Measurements from ENCODE around the gene KMO. TPM values are rescaled to one million over a fixed set of nuclear protein-coding genes. Genes with fewer than 3 reads are reported as not detected.

The KMO gene
- total RNA-seq, 1 donor from 2014 or later: 0.50 TPM

GRCh38 chr1:241557551-241558193, 25.5 kb downstream of the KMO start:
- no peak overlapping the region for H3K27ac ChIP-seq (ENCODE audit: low read depth, low read length)
- H3K4me3 ChIP-seq (ENCODE audit: insufficient read depth, low read depth, low read length): no peak overlapping the region
- Mint-ChIP-seq H3K9me3 (ENCODE audit: unreplicated experiment) (no peaks in the 10 kb centered on the region), H3K27ac (ENCODE audit: unreplicated experiment) (no peak overlapping the region), H3K27me3 (ENCODE audit: low read depth, unreplicated experiment) (peaks cover 2% of the 10 kb centered on the region), H3K36me3 (ENCODE audit: low read depth, unreplicated experiment) (no peaks in the 10 kb centered on the region), H3K4me1 (ENCODE audit: low read depth, unreplicated experiment) (peaks cover 8% of the 10 kb centered on the region), H3K4me3 (ENCODE audit: unreplicated experiment) (no peak overlapping the region)
- no peaks in the 10 kb centered on the region for H3K4me1 ChIP-seq (ENCODE audit: insufficient read depth, low read length)
- no peaks in the 10 kb centered on the region for H3K27me3 ChIP-seq (ENCODE audit: insufficient read depth, low read length)
- H3K36me3 ChIP-seq (ENCODE audit: insufficient read depth, low read length): no peaks in the 10 kb centered on the region
- no peaks in the 10 kb centered on the region for H3K9me3 ChIP-seq (ENCODE audit: insufficient read depth, low read depth, low read length)
- H3K4me2 ChIP-seq (ENCODE audit: low read length): no peak overlapping the region
- DNase-seq (ENCODE audit: low read depth): no peak
- TF ChIP-seq, protein P1, sequence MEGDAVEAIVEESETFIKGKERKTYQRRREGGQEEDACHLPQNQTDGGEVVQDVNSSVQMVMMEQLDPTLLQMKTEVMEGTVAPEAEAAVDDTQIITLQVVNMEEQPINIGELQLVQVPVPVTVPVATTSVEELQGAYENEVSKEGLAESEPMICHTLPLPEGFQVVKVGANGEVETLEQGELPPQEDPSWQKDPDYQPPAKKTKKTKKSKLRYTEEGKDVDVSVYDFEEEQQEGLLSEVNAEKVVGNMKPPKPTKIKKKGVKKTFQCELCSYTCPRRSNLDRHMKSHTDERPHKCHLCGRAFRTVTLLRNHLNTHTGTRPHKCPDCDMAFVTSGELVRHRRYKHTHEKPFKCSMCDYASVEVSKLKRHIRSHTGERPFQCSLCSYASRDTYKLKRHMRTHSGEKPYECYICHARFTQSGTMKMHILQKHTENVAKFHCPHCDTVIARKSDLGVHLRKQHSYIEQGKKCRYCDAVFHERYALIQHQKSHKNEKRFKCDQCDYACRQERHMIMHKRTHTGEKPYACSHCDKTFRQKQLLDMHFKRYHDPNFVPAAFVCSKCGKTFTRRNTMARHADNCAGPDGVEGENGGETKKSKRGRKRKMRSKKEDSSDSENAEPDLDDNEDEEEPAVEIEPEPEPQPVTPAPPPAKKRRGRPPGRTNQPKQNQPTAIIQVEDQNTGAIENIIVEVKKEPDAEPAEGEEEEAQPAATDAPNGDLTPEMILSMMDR (IDR thresholded peaks at IDR 0.05; ENCODE audit: insufficient read depth, low read depth, low read length): no peak
- TF ChIP-seq EZH2 (IDR thresholded peaks at IDR 0.05; ENCODE audit: insufficient read depth, low read length): no peak
- no peaks in the 10 kb centered on the region for H3K79me2 ChIP-seq (ENCODE audit: insufficient read depth, low read length)
- H2AFZ ChIP-seq (ENCODE audit: low read depth, low read length): no peak overlapping the region
- no peaks in the 10 kb centered on the region for H4K20me1 ChIP-seq (ENCODE audit: insufficient read depth, low read length)
- FAIRE-seq: no peak
- no peak overlapping the region for H3K9ac ChIP-seq (ENCODE audit: low read length)

DNA sequence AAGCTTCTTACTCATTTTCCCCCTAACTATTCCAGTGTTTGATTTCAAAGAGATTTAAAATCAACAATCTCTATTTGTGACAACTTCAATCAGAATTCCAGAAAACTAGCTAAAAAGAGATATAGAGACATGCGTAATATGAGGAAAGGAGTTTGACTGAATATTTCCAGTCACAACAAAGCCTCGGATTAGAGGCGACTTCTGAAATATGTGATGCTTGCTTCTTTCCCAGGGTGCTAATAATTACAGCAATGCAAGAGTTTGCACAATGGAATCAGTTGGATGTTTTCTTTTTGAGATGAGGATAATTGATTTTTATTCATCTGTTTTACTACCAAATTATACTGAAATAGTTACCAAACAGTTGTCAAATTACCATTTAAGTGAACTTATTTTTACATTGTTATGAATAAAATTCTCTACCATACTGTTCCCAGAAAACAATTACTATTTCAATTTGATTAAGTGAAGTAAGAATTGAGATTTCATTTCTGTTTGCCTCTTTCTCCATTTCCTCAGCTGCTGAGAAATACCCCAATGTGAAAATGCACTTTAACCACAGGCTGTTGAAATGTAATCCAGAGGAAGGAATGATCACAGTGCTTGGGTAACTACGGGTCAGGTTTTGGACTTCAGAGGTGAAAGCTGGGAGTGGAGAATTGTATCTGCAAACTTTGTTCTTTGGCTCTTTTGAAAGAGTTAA, 28.1 kb downstream of the KMO start:
- no peak overlapping the region for H3K4me3 ChIP-seq (ENCODE audit: insufficient read depth, low read depth, low read length)
- H3K9ac ChIP-seq (ENCODE audit: low read length): no peak overlapping the region
- FAIRE-seq: no peak
- H3K4me1 ChIP-seq (ENCODE audit: insufficient read depth, low read length): no peaks in the 10 kb centered on the region
- no peaks in the 10 kb centered on the region for H3K36me3 ChIP-seq (ENCODE audit: insufficient read depth, low read length)
- Mint-ChIP-seq H3K27ac (ENCODE audit: unreplicated experiment) (no peak overlapping the region), H3K9me3 (ENCODE audit: unreplicated experiment) (no peaks in the 10 kb centered on the region), H3K36me3 (ENCODE audit: low read depth, unreplicated experiment) (no peaks in the 10 kb centered on the region), H3K4me3 (ENCODE audit: unreplicated experiment) (no peak overlapping the region), H3K4me1 (ENCODE audit: low read depth, unreplicated experiment) (peaks cover 8% of the 10 kb centered on the region), H3K27me3 (ENCODE audit: low read depth, unreplicated experiment) (peaks cover 2% of the 10 kb centered on the region)
- no peak overlapping the region for H3K27ac ChIP-seq (ENCODE audit: low read depth, low read length)
- H3K9me3 ChIP-seq (ENCODE audit: insufficient read depth, low read depth, low read length): no peaks in the 10 kb centered on the region
- no peak overlapping the region for H2AFZ ChIP-seq (ENCODE audit: low read depth, low read length)
- H3K79me2 ChIP-seq (ENCODE audit: insufficient read depth, low read length): no peaks in the 10 kb centered on the region
- peak; percentile 1 for DNase-seq (ENCODE audit: low read depth)
- H4K20me1 ChIP-seq (ENCODE audit: insufficient read depth, low read length): no peaks in the 10 kb centered on the region
- no peak for TF ChIP-seq EZH2 (IDR thresholded peaks at IDR 0.05; ENCODE audit: insufficient read depth, low read length)
- H3K4me2 ChIP-seq (ENCODE audit: low read length): no peak overlapping the region
- no peaks in the 10 kb centered on the region for H3K27me3 ChIP-seq (ENCODE audit: insufficient read depth, low read length)

DNA sequence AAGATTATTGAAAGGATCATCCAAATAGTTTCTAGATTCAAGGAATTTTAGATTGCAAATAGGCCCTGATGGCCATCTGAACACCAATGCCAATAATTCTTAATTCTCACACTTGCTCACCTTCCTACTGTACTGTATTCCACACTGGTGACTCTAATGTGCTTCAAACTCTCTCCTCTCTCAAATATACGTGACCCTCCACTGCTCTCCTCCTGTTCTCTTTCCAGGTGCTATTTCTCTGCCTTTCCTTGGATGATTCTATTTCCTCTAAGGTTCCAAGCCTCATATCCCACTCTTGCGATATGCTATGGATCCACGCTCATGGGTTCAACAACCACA, 28.6 kb downstream of the KMO start:
- H2AFZ ChIP-seq (ENCODE audit: low read depth, low read length): no peak overlapping the region
- TF ChIP-seq, protein P1 (IDR thresholded peaks at IDR 0.05; ENCODE audit: insufficient read depth, low read depth, low read length): no peak
- TF ChIP-seq EZH2 (IDR thresholded peaks at IDR 0.05; ENCODE audit: insufficient read depth, low read length): no peak
- no peaks in the 10 kb centered on the region for H3K27me3 ChIP-seq (ENCODE audit: insufficient read depth, low read length)
- H3K27ac ChIP-seq (ENCODE audit: low read depth, low read length): no peak overlapping the region
- DNase-seq (ENCODE audit: low read depth) (no peak), FAIRE-seq (no peak)
- Mint-ChIP-seq H3K36me3 (ENCODE audit: low read depth, unreplicated experiment) (no peaks in the 10 kb centered on the region), H3K9me3 (ENCODE audit: unreplicated experiment) (no peaks in the 10 kb centered on the region), H3K27ac (ENCODE audit: unreplicated experiment) (no peak overlapping the region), H3K27me3 (ENCODE audit: low read depth, unreplicated experiment) (no peaks in the 10 kb centered on the region), H3K4me3 (ENCODE audit: unreplicated experiment) (no peak overlapping the region), H3K4me1 (ENCODE audit: low read depth, unreplicated experiment) (peaks cover 8% of the 10 kb centered on the region)
- no peaks in the 10 kb centered on the region for H3K9me3 ChIP-seq (ENCODE audit: insufficient read depth, low read depth, low read length)
- H3K4me1 ChIP-seq (ENCODE audit: insufficient read depth, low read length): no peaks in the 10 kb centered on the region
- H3K4me2 ChIP-seq (ENCODE audit: low read length): no peak overlapping the region
- H3K36me3 ChIP-seq (ENCODE audit: insufficient read depth, low read length): no peaks in the 10 kb centered on the region
- no peak overlapping the region for H3K4me3 ChIP-seq (ENCODE audit: insufficient read depth, low read depth, low read length)
- H3K9ac ChIP-seq (ENCODE audit: low read length): no peak overlapping the region
- H4K20me1 ChIP-seq (ENCODE audit: insufficient read depth, low read length): no peaks in the 10 kb centered on the region
- H3K79me2 ChIP-seq (ENCODE audit: insufficient read depth, low read length): no peaks in the 10 kb centered on the region

Data from astrocyte (in vitro differentiated cells and primary cell).